ENCODE measurements around the gene NKX2-3.

NKX2-3 gene

DNA sequence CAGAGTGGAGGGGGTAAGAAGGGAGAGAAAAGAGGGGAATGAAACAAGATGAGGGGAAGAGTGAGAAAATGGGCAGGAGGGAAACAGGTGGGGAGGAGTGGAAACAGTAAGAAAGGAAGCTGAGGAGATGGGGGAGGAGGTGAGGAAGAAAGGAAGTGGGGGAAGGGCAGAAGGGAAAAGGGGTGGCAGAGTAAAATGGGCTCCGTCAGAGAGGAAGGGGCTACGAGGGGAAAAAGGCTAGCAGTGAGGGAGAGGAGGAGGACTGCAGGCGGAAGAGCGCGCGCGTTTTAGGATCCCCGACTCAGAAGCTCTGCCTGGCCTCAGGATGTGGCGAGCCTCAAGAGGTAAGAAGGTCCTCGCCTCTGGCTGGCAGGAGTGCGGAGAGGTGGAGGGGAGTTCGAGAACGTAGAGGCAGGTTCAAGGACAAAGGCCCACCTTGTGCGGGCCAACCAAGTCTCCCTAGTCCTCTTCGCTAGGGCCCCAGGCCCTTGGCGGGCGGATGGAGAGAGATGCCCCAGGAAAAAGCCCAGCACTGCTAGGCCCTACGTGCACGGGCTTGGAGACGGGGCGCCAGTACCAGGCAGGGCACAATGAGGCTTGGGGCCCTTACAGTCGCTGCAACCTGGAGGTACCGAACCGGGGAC lies 5.8 kb upstream of the NKX2-3 start:
- no peak for DNase-seq (ENCODE audit: low read depth)

- DNase-seq (ENCODE audit: low read depth) = peak; percentile 65
Observed at GRCh38 chr10:99527526-99528493, 4.9 kb upstream of the NKX2-3 start.

DNA sequence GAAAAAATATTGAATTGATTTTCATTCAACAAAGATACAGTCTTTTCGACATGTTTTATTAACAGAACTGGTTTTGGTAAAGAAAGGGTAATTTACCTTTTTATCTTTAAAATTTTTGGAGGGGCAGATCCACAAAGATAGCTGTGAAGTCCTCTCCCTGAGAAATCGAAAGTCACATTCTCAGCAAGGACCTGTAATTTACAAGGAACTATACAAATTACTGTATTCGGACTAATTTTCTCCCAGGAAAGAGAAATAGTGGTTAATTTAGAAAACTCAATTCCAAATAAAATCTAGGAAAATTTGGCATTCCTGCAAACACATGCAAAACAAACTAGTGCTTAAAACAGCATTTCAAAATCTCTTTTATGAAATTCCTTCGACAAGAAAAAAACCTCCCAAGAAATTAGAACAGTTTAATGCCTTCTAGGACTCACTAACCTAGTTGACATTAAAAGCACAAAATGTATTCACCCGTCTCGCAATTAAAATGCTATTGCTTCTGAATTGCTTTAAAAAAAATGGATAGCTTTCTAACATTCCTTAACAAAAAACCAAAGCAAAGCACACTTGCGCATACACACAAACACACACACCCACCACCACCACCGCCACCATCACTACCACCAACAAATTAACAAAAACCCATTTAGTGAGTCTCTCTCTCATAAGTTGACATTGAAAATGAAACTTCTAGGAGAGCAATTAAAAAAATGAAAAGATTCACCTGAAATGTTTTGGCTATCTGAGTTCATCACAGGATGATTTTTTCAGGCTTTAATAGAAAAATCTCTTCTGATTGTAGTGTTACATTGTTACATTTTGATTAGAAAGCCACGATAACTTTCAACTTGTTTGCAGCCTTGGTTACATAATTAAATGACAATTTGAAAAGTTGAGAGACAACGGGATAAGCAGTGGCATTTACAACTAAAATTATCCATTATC lies 4.0 kb upstream of the NKX2-3 start:
- peak; percentile 43 for DNase-seq (ENCODE audit: low read depth)

DNA sequence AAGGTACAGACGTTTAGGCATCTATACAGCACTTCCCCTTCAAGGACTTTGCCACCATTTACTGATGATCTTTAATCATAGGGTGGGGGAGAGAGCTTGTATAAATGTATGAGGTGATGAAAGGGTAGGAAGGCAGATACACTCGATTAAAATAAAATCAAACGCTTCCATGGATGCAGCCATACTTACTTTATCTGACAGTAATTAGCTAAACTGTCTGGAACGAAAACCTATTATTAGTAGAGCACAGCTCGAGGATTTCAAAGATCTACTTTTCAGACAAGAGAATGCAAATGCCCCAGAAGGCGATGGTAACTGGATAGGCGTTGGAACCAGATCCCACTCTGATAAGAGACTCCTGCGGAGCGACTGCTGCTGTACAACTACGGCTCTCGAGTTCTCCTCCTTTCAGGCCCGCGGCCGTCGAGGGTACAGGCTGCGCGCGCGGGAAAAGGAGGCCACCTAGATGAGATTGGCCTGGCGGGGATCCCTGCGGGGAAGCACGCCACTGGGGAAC lies 3.1 kb upstream of the NKX2-3 start:
- peak; percentile 47 for DNase-seq (ENCODE audit: low read depth)

DNA sequence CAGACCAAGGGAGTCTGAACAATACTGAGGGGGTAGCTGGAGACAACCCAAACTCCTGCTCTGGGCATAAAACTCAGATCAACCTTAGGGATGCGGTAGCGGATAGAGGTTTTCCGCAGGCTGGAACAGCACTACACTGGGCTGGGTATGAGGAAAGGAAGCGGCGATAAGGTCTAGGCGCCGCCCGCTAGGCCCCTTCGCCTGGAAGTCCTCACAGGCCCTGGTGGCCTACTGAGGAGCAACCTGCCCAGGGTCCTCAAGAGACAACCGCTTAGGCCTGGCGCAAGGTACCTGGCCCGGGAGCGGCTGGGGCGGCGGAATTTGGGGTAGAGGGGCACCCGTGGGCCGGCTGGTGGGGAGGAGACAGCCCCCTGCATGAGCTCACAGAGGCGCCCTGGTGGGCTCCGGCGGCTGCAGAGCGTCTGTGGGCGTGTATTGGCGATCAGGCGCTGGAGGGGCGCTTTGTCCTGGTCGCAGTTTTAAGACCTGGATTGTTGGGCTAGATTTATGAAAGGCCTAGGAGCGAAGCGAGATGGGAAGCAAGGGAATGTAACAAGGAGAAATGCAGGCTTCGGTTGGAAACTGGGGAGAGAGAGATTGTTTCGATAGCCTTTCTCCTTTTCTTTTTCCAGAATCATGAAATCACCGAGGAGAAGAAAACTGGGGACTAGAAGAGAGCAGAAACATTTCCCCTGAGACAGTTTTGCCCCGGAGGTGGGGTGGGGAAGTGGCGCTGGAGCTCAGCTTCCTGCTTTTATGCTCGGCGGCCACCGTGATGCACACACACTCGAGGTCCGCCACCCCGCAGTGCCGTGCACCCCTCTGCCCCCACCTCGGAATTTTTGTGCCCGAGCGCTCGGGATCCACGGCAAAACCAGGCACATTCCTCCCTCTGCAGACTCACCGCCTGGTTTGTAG lies 2.4 kb upstream of the NKX2-3 start:
- DNase-seq (ENCODE audit: low read depth) = peak; percentile 49

- peak; percentile 46 for DNase-seq (ENCODE audit: low read depth)
Observed at GRCh38 chr10:99531026-99531695, 1.6 kb upstream of the NKX2-3 start.

GRCh38 chr10:99531696-99532593 lies 797 bp upstream of the NKX2-3 start:
- peak; percentile 24 for DNase-seq (ENCODE audit: low read depth)

GRCh38 chr10:99533496-99534449 lies 1.0 kb downstream of the NKX2-3 start:
- no peak for DNase-seq (ENCODE audit: low read depth)

DNA sequence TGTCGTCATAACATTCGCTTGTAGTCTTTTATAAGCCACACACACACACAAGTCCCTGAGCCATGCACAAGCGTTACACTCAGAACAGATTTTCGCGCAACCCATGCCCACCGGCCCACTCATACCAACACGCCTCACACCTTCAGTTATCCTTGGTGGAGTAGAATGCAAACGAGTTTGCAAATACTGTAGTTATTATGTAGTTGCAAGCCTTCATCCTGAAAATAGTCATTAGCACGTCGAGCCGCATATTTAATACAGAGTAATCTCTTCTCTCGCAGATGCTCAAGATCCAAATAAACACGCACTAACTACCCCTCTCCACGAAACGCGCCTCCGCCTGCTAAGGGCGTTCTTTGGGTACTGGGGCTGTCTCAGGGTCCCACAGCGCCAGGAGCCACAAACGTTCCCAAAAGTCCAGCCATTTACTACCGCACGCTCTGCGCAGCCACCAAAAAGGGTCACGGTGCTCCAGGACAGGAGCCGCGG lies 1.8 kb downstream of the NKX2-3 start:
- DNase-seq (ENCODE audit: low read depth) = no peak

DNA sequence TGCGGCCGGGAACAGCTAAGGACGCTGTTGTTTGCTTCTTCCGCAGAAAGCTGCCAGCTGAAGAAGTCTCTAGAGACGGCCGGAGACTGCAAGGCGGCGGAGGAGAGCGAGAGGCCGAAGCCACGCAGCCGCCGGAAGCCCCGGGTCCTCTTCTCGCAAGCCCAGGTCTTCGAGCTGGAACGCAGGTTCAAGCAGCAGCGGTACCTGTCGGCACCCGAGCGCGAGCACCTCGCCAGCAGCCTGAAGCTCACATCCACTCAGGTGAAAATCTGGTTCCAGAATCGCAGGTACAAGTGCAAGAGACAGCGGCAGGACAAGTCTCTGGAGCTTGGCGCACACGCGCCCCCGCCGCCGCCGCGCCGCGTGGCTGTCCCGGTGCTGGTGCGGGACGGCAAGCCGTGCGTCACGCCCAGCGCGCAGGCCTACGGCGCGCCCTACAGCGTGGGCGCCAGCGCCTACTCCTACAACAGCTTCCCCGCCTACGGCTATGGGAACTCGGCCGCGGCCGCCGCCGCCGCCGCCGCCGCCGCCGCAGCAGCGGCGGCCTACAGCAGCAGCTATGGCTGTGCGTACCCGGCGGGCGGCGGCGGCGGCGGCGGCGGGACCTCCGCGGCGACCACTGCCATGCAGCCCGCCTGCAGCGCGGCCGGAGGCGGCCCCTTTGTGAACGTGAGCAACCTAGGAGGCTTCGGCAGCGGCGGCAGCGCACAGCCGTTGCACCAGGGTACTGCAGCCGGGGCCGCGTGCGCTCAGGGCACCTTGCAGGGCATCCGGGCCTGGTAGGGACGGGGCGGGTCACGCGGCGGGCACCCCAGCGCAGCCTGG lies 2.4 kb downstream of the NKX2-3 start:
- peak; percentile 56 for DNase-seq (ENCODE audit: low read depth)

DNA sequence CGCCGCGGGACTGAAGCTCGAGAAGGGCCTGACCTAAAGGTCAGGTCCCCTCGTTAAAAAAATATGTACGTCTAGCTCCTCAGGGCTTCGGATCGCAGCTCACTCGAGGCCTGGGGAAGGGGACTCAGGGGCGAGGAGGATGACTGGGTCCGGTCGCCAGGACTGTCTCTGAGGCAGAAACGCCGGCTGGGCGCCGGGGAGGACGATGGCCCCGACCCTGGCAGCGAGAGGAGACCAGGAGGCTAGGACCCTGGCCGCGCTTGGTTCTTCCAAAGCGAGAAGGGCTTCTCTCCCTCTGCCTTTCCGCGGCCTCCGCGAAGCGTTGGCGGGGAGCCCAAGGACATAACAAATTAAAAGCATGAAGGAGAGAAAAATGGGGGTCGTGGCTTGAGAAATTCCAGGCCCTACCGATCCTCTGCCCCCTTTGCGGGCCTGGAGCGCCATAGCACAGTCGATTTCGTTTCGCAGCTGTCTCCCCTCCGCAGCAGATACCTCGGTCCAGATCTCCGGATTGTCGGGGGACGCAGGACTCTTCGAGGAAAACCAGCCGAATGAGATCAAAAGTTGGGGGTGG lies 3.1 kb downstream of the NKX2-3 start:
- no peak for DNase-seq (ENCODE audit: low read depth)

DNA sequence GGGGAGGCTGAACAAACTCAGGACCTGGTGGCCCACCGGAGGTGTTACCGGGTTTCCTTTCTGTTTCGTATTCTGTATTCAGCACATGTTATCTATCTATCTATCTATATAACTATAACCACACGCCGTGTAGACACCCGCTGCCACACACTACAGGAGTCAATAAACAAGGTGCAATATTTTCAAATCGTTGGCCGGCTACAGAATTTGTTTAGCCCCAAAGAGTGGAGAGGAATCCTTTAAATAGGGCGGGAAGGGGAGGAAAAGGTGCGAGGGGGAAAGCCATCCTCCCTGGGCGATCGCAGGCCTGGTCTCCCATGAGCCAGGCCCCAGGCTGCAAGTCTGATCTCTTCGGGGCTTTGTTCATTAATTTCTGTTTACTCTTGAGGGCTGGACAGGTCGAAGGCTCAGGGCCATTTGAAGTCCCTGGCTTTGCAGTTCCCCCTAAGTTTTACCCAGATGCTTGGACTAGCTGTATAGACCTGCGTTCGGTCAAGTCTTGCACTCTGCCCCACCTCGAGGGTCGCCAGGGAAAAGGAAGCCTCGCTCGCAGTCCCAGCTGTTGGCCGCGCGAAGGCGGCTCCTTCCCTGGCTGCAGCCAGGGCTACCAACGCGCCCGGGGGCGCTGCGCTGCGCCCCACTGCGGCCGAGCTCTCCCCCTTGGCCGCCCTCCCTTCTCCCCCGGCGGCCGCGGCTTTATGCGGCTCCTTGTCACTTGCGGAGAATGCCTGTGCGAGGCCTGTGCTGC lies 3.8 kb downstream of the NKX2-3 start:
- DNase-seq (ENCODE audit: low read depth) = no peak

GRCh38 chr10:99537086-99537988 lies 4.6 kb downstream of the NKX2-3 start:
- no peak for DNase-seq (ENCODE audit: low read depth)

DNA sequence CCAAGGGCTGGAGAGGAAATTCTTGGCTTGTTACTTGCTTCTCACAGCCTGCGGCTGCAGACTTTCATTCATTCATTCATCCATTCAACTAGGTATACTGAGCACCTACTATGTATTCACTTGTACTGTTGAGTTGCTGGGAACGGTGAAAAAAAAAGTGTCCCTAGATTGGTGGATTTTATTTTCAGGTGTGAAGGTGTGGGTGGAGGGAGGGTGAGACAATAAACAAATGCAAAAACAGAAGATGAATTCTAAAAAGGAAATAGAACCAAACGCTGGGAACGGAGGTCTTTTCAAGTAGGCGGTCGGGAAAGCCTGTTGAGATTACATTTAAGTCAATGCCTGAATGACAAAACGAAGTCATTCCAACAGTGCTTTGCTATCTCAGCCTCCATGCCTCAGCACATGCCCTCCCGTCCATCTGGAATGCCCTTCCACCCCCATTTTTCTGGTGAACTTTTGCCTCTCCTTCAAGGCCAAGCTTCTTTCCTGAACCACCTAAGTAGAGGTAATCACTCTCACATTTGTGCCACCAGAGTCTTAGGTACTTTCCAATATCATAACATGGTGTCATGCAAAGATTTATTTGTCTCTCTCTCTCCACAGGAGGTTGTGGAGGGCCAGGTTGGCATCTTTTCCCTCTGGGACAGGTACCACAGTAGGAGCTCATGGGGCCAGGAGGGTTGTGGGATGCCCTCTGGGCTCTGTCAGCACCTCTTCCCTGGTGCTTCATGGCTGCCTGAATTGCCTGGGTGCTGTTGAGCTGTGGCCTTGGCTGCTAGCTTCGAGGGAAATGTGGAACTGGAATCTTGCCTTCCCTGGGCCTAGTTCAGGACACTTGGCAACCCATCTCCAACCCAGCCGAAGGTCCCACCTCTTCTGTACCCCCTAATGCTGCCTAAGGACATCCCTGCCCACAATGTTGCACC lies 5.5 kb downstream of the NKX2-3 start:
- DNase-seq (ENCODE audit: low read depth) = no peak
